HepG2 (cell line): Measurements from ENCODE around the gene ATP2A3.

Experiments used
- CBX1 ChIP-seq: IDR thresholded peaks from one replicate; pipeline ENCODE4 v1.6.1; 2016; ENCODE audit warnings: antibody characterized with exemption, low read depth
- CREM ChIP-seq, 2 experiments: sonication (generic) in 1 of 2; formaldehyde crosslinking in 1 of 2; IDR thresholded peaks; 2 replicates each; pipeline versions ENCODE4 v1.4.0 to v1.6.1; 2016 to 2020; ENCODE audit warnings: antibody characterized with exemption in 1 of 2, mild to moderate bottlenecking in 1 of 2, missing genetic modification reagents in 1 of 2
- HOXA3 ChIP-seq: sonication (generic); formaldehyde crosslinking; IDR thresholded peaks from 2 replicates; pipeline ENCODE4 v1.5.0; 2020; ENCODE audit warnings: missing genetic modification reagents
- KDM2A ChIP-seq: sonication (generic); formaldehyde crosslinking; IDR thresholded peaks from 2 replicates; pipeline ENCODE4 v1.4.0; 2020; ENCODE audit warnings: low read depth, missing genetic modification reagents, borderline replicate concordance
- KDM5A ChIP-seq: fragments of 200-600 bp; sonication (generic); IDR thresholded peaks from 2 replicates; pipeline ENCODE4 v1.7.0; 2018; ENCODE audit warnings: antibody characterized with exemption, mild to moderate bottlenecking, low read length, borderline replicate concordance
- POLR2AphosphoS5 ChIP-seq: IDR thresholded peaks from 2 replicates; pipeline ENCODE4 v1.6.1; 2012; ENCODE audit warnings: low read depth, low read length
- ZNF496 ChIP-seq: sonication (generic); formaldehyde crosslinking; IDR thresholded peaks from 2 replicates; pipeline ENCODE4 v1.8.1; 2023; ENCODE audit warnings: mild to moderate bottlenecking, moderate library complexity, missing genetic modification reagents; ENCODE audit not compliant: insufficient replicate concordance
- TF ChIP-seq, protein P1 (sequence below): sonication (generic); formaldehyde crosslinking; IDR thresholded peaks from 2 replicates; pipeline ENCODE4 v1.8.1; 2023; ENCODE audit warnings: mild to moderate bottlenecking, missing genetic modification reagents
- TF ChIP-seq, protein P2 (sequence below): sonication (generic); formaldehyde crosslinking; IDR thresholded peaks from 2 replicates; pipeline ENCODE4 v1.5.0; 2020; ENCODE audit warnings: mild to moderate bottlenecking, missing genetic modification reagents, moderate library complexity
- TF ChIP-seq, protein P3 (sequence below), 2 experiments: IDR thresholded peaks; 2 replicates each; pipeline ENCODE4 v1.6.1; 2011 to 2012; ENCODE audit warnings: low read length in 2 of 2, borderline replicate concordance in 1 of 2, low read depth in 1 of 2, mild to moderate bottlenecking in 1 of 2, moderate library complexity in 1 of 2
- TF ChIP-seq, protein P4 (sequence below): fragments of 450-650 bp; IDR thresholded peaks from 2 replicates; pipeline ENCODE4 v1.6.1; 2016
- TF ChIP-seq, protein P5 (sequence below): sonication (generic); formaldehyde crosslinking; IDR thresholded peaks from 2 replicates; pipeline ENCODE4 v1.4.0; 2020; ENCODE audit warnings: missing genetic modification reagents, borderline replicate concordance
- TF ChIP-seq, protein P6 (sequence below): sonication (generic); formaldehyde crosslinking; IDR thresholded peaks from 2 replicates; pipeline ENCODE4 v1.5.0; 2020; ENCODE audit warnings: missing genetic modification reagents

DNA sequence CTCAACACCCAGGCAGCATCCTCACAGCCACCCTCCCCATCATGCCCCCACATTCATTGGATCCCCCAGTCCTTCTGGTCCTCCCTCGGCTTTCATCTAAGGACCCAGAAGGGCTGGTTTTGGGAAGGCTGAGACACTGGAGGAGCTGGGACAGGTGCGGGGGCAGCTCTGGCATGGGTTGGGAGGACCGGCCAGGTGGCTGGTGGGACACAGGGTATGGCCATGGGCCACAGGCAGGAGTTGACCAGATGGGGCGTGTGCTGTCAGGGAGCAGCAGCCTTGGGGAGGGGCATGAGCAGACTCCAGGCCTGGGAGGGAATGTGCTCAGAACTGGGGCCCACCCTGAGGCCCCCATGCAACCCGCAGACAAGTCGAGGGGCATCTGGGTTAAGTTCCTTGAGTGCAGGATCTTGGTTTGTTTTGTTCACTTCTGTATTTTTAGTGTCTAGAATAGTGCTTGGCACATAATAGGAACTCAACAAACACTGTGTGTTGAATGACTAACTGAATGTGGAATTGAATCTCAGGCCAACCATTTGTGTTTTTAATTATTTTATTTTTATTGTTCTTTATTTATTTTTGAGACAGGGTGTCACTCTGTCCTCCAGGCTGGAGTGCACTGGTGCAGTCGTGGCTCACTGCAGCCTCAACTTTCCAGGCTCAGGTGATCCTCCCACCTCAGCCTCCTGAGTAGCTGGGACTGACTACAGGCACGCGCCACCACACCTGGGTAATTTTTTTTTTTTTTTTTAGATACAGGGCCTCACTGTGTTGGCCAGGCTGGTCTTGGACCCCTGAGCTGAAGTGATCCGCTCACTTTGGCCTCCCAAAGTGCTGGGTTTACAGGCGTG is 53.6 kb downstream of the ATP2A3 start:
- TF ChIP-seq, protein P1, sequence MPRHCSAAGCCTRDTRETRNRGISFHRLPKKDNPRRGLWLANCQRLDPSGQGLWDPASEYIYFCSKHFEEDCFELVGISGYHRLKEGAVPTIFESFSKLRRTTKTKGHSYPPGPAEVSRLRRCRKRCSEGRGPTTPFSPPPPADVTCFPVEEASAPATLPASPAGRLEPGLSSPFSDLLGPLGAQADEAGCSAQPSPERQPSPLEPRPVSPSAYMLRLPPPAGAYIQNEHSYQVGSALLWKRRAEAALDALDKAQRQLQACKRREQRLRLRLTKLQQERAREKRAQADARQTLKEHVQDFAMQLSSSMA (CRISPR knock-in tag): no peak
- TF ChIP-seq, protein P2, sequence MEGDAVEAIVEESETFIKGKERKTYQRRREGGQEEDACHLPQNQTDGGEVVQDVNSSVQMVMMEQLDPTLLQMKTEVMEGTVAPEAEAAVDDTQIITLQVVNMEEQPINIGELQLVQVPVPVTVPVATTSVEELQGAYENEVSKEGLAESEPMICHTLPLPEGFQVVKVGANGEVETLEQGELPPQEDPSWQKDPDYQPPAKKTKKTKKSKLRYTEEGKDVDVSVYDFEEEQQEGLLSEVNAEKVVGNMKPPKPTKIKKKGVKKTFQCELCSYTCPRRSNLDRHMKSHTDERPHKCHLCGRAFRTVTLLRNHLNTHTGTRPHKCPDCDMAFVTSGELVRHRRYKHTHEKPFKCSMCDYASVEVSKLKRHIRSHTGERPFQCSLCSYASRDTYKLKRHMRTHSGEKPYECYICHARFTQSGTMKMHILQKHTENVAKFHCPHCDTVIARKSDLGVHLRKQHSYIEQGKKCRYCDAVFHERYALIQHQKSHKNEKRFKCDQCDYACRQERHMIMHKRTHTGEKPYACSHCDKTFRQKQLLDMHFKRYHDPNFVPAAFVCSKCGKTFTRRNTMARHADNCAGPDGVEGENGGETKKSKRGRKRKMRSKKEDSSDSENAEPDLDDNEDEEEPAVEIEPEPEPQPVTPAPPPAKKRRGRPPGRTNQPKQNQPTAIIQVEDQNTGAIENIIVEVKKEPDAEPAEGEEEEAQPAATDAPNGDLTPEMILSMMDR (CRISPR knock-in tag): no peak
- TF ChIP-seq CREM (IDR thresholded peaks at IDR 0.05) (no peak), CREM (CRISPR knock-in tag; IDR thresholded peaks at IDR 0.05) (no peak), ZNF496 (CRISPR knock-in tag) (no peak), CBX1 (no peak), HOXA3 (CRISPR knock-in tag) (no peak), KDM5A (no peak), POLR2AphosphoS5 (no peak), KDM2A (CRISPR knock-in tag) (no peak)
- TF ChIP-seq, protein P3, sequence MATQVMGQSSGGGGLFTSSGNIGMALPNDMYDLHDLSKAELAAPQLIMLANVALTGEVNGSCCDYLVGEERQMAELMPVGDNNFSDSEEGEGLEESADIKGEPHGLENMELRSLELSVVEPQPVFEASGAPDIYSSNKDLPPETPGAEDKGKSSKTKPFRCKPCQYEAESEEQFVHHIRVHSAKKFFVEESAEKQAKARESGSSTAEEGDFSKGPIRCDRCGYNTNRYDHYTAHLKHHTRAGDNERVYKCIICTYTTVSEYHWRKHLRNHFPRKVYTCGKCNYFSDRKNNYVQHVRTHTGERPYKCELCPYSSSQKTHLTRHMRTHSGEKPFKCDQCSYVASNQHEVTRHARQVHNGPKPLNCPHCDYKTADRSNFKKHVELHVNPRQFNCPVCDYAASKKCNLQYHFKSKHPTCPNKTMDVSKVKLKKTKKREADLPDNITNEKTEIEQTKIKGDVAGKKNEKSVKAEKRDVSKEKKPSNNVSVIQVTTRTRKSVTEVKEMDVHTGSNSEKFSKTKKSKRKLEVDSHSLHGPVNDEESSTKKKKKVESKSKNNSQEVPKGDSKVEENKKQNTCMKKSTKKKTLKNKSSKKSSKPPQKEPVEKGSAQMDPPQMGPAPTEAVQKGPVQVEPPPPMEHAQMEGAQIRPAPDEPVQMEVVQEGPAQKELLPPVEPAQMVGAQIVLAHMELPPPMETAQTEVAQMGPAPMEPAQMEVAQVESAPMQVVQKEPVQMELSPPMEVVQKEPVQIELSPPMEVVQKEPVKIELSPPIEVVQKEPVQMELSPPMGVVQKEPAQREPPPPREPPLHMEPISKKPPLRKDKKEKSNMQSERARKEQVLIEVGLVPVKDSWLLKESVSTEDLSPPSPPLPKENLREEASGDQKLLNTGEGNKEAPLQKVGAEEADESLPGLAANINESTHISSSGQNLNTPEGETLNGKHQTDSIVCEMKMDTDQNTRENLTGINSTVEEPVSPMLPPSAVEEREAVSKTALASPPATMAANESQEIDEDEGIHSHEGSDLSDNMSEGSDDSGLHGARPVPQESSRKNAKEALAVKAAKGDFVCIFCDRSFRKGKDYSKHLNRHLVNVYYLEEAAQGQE (IDR thresholded peaks at IDR 0.05; ENCODE audit: borderline replicate concordance in 1 of 2, low read depth in 1 of 2, low read length in 2 of 2): no peak
- TF ChIP-seq, protein P4, sequence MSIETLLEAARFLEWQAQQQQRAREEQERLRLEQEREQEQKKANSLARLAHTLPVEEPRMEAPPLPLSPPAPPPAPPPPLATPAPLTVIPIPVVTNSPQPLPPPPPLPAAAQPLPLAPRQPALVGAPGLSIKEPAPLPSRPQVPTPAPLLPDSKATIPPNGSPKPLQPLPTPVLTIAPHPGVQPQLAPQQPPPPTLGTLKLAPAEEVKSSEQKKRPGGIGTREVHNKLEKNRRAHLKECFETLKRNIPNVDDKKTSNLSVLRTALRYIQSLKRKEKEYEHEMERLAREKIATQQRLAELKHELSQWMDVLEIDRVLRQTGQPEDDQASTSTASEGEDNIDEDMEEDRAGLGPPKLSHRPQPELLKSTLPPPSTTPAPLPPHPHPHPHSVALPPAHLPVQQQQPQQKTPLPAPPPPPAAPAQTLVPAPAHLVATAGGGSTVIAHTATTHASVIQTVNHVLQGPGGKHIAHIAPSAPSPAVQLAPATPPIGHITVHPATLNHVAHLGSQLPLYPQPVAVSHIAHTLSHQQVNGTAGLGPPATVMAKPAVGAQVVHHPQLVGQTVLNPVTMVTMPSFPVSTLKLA: no peak
- TF ChIP-seq, protein P5, sequence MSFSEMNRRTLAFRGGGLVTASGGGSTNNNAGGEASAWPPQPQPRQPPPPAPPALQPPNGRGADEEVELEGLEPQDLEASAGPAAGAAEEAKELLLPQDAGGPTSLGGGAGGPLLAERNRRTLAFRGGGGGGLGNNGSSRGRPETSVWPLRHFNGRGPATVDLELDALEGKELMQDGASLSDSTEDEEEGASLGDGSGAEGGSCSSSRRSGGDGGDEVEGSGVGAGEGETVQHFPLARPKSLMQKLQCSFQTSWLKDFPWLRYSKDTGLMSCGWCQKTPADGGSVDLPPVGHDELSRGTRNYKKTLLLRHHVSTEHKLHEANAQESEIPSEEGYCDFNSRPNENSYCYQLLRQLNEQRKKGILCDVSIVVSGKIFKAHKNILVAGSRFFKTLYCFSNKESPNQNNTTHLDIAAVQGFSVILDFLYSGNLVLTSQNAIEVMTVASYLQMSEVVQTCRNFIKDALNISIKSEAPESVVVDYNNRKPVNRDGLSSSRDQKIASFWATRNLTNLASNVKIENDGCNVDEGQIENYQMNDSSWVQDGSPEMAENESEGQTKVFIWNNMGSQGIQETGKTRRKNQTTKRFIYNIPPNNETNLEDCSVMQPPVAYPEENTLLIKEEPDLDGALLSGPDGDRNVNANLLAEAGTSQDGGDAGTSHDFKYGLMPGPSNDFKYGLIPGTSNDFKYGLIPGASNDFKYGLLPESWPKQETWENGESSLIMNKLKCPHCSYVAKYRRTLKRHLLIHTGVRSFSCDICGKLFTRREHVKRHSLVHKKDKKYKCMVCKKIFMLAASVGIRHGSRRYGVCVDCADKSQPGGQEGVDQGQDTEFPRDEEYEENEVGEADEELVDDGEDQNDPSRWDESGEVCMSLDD (CRISPR knock-in tag): no peak
- TF ChIP-seq, protein P6, sequence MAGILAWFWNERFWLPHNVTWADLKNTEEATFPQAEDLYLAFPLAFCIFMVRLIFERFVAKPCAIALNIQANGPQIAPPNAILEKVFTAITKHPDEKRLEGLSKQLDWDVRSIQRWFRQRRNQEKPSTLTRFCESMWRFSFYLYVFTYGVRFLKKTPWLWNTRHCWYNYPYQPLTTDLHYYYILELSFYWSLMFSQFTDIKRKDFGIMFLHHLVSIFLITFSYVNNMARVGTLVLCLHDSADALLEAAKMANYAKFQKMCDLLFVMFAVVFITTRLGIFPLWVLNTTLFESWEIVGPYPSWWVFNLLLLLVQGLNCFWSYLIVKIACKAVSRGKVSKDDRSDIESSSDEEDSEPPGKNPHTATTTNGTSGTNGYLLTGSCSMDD: no peak
